A549 (cell line): ENCODE measurements around the gene ZNF740. TPM values are rescaled to one million over a fixed set of nuclear protein-coding genes. Genes with fewer than 3 reads are reported as not detected.

Experiments used
- ATAC-seq, 2 experiments: fragments of 200-7000 bp in 1 of 2; fragments of >200 bp in 1 of 2; cut with Nextera tagmentation in 1 of 2; cut with Tn5 transposase in 1 of 2; 3 replicates each; pipeline versions ENCODE4 v1.8.0 to v1.9.1; 2018 to 2020; ENCODE audit warnings: mild to moderate bottlenecking in 1 of 2, moderate library complexity in 1 of 2
- CTCF ChIA-PET: fragments of 300-600 bp; sonication (Branson Sonifier 250); formaldehyde crosslinking; extraction: SDS; loops from one replicate; lab custom pipeline; 2021; ENCODE audit warnings: antibody characterized with exemption, inconsistent platforms; lab: Yijun Ruan, JAX
- POLR2A ChIA-PET: fragments of 350-600 bp; formaldehyde crosslinking; extraction: SDS; loops from one replicate; lab custom pipeline; 2021; ENCODE audit warnings: antibody characterized with exemption, inconsistent platforms; lab: Yijun Ruan, JAX
- DNase-seq, 2 experiments: peaks; one replicate each; pipeline versions ENCODE4 v3.0.0 to v3.0.0-alpha.2; 2011 to 2016; ENCODE audit warnings: low read depth in 1 of 2, low spot score in 1 of 2
- FAIRE-seq: peaks from 2 replicates; lab custom pipeline; 2011; peaks lifted over from hg19 to GRCh38; lab: Jason Lieb, UNC
- H3K27ac ChIP-seq, 2 experiments: fragments of >200 bp; sonication (Bioruptor Twin); formaldehyde crosslinking; 3 replicates each; pipeline ENCODE4 v1.5.1; 2016 to 2017
- H3K4me1 ChIP-seq: fragments of >200 bp; sonication (Bioruptor Twin); formaldehyde crosslinking; 3 replicates; pipeline ENCODE4 v1.6.1; 2016
- H3K4me2 ChIP-seq: fragments of >200 bp; sonication (Bioruptor Twin); formaldehyde crosslinking; 3 replicates; pipeline ENCODE4 v1.6.1; 2016
- H3K4me3 ChIP-seq: fragments of >200 bp; sonication (Bioruptor Twin); formaldehyde crosslinking; 3 replicates; pipeline ENCODE4 v1.5.1; 2016
- H3K9me3 ChIP-seq: fragments of >200 bp; sonication (Bioruptor Twin); formaldehyde crosslinking; 3 replicates; pipeline ENCODE4 v1.6.1; 2016
- ATOH8 ChIP-seq: fragments of 250-450 bp; sonication (Bioruptor Pico); IDR thresholded peaks from 2 replicates; pipeline ENCODE4 v1.5.0; 2020; ENCODE audit warnings: low read depth, mild to moderate bottlenecking, moderate library complexity
- BHLHE40 ChIP-seq: IDR thresholded peaks from 2 replicates; pipeline ENCODE4 v1.6.1; 2012; ENCODE audit warnings: low read depth, low read length, inconsistent platforms
- CHD2 ChIP-seq: fragments of 150-350 bp; IDR thresholded peaks from 2 replicates; pipeline ENCODE4 v1.6.1; 2014; ENCODE audit warnings: low read length; ENCODE audit not compliant: partially characterized antibody
- CTCF ChIP-seq: fragments of >200 bp; sonication (Bioruptor Twin); formaldehyde crosslinking; IDR thresholded peaks from 3 replicates; pipeline ENCODE4 v1.5.1; 2016
- EHMT2 ChIP-seq: fragments of 200-600 bp; sonication (generic); IDR thresholded peaks from 2 replicates; pipeline ENCODE4 v1.6.1; 2016; ENCODE audit warnings: antibody characterized with exemption, low read depth, mild to moderate bottlenecking, moderate library complexity
- ELK1 ChIP-seq: fragments of 150-350 bp; IDR thresholded peaks from 2 replicates; pipeline ENCODE4 v1.6.1; 2014; ENCODE audit warnings: low read depth, mild to moderate bottlenecking, low read length
- FOSL2 ChIP-seq, 2 experiments: fragments of 450-650 bp in 1 of 2; fragments of >200 bp in 1 of 2; sonication (Bioruptor Twin) in 1 of 2; formaldehyde crosslinking; IDR thresholded peaks; 2 replicates each; pipeline versions ENCODE4 v1.5.0 to v1.6.1; 2016 to 2020; ENCODE audit warnings: mild to moderate bottlenecking in 1 of 2, moderate library complexity in 1 of 2
- HOXB5 ChIP-seq: fragments of 250-450 bp; sonication (Bioruptor Pico); IDR thresholded peaks from 2 replicates; pipeline ENCODE4 v1.5.0; 2020; ENCODE audit warnings: mild to moderate bottlenecking, moderate library complexity
- JUN ChIP-seq, 2 experiments: fragments of >200 bp; sonication (Bioruptor Twin); formaldehyde crosslinking; IDR thresholded peaks; 2 replicates in 1 of 2; 3 replicates in 1 of 2; pipeline ENCODE4 v1.6.1; 2016 to 2017
- KDM1A ChIP-seq: fragments of 200-600 bp; sonication (generic); IDR thresholded peaks from 2 replicates; pipeline ENCODE4 v1.6.1; 2016; ENCODE audit warnings: low read depth, mild to moderate bottlenecking
- KDM5A ChIP-seq: fragments of 200-600 bp; sonication (generic); IDR thresholded peaks from 2 replicates; pipeline ENCODE4 v1.6.1; 2016; ENCODE audit warnings: antibody characterized with exemption, mild to moderate bottlenecking
- MAFK ChIP-seq: fragments of 450-650 bp; IDR thresholded peaks from 2 replicates; pipeline ENCODE4 v1.6.1; 2014; ENCODE audit not compliant: partially characterized antibody
- MAX ChIP-seq: IDR thresholded peaks from 2 replicates; pipeline ENCODE4 v1.6.1; 2012
- SMC3 ChIP-seq: fragments of >200 bp; sonication (Bioruptor Twin); formaldehyde crosslinking; IDR thresholded peaks from 3 replicates; pipeline ENCODE4 v1.6.1; 2018; ENCODE audit warnings: inconsistent platforms
- ZNF302 ChIP-seq: fragments of 250-450 bp; sonication (Bioruptor Pico); IDR thresholded peaks from 2 replicates; pipeline ENCODE4 v1.9.0; 2021; ENCODE audit warnings: inconsistent platforms, mild to moderate bottlenecking, moderate library complexity
- ZSCAN20 ChIP-seq: fragments of 250-450 bp; sonication (Bioruptor Pico); IDR thresholded peaks from 2 replicates; pipeline ENCODE4 v1.8.0; 2022; ENCODE audit warnings: mild to moderate bottlenecking, moderate library complexity
- WGBS: methylation state at CpG from one replicate; pipeline ENCODE4 v1.1.6; 2017; ENCODE audit errors: missing lambda C conversion rate; 5-methylcytosine and 5-hydroxymethylcytosine counted together
- polyA plus RNA-seq, 4 experiments: library from polyadenylated mRNA; depleted of rRNA in 3 of 4; stranded (reverse); fragments of >200 nt; fragmentation: RNase III in 1 of 4; extraction: RNeasy Plus Mini Kit Qiagen cat#74134 plus additional on column Dnase treatment in 1 of 4; gene quantifications; 2 replicates in 3 of 4; 3 replicates in 1 of 4; pipeline ENCODE4 v1.2.3, GENCODE V29; 2011 to 2017
- TF ChIP-seq, protein P1 (sequence below): fragments of 450-650 bp; IDR thresholded peaks from 2 replicates; pipeline ENCODE4 v1.6.1; 2014; ENCODE audit warnings: antibody characterized with exemption
- TF ChIP-seq, protein P2 (sequence below): fragments of 200-600 bp; sonication (generic); IDR thresholded peaks from 2 replicates; pipeline ENCODE4 v1.6.1; 2016; ENCODE audit warnings: antibody characterized with exemption, mild to moderate bottlenecking, moderate library complexity
- TF ChIP-seq, protein P3 (sequence below): IDR thresholded peaks from 2 replicates; pipeline ENCODE4 v1.6.1; 2012

The ZNF740 gene
- polyA plus RNA-seq, 2 of the 4 experiments (the other 2 are of a cell fraction), result 15.1 to 28.8 TPM

DNA sequence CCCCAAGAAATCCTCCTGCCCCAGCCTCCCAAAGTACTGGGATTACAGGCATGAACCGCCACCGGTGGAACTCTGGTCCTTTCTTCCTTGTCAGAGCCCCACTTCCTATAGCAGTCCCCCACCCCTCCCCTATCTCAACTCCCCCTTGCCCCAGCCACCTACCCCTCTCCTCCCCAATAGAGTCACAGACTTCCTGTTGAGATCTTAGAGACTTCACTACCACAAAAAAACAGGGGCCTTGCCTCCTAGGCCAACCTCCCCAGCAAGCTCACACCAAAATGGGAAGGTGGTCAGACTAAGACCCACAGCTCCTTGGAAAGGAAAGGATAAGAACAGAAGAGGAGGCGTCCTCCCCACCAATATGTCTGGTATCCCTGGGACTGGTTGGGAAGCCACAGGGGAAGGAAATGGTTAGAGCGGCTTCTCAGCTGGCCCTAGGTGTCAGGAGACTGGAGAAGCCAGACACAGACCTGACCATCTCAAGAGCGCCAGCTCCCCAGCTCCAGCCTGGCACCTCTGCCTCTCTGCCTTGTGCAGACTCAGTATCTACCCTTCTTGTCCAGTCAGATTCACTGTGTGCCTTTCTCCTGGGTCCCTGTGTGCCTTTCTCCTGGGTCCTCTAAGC is 18.1 kb downstream of the ZNF740 start:
- H3K9me3 ChIP-seq, result no peaks in the 10 kb centered on the region
- peaks cover 26% of the 10 kb centered on the region for H3K4me1 ChIP-seq
- WGBS, result 91% methylated on average over 5 of the region's 5 CpGs
- no peak for TF ChIP-seq MAX
- H3K27ac ChIP-seq, result no peak overlapping the region; a peak in 2 of 6 replicates
- H3K4me3 ChIP-seq, result no peak overlapping the region
- POLR2A ChIA-PET, result interaction anchor here (2.1 to 2.8 kb wide), 3 partner anchors 18 to 120 kb away, joined by 8 to 13 read pairs (median 12); partner anchors contain the start of genes CSAD, PFDN5, SPRYD3 and ZNF740
- DNase-seq (no peak), ATAC-seq (no peak), FAIRE-seq (no peak)
- peak overlapping the region; percentile 84; the same call in 1 of the 3 replicates for H3K4me2 ChIP-seq
- CTCF ChIA-PET, result interaction anchor here (0.6 to 36.2 kb wide), 25 partner anchors 13 to 222 kb away, joined by 3 to 1046 read pairs (median 6); partner anchors contain the start of genes AAAS, CSAD, ESPL1 and IGFBP6

- no peak overlapping the region for H3K4me2 ChIP-seq
- ChIA-PET CTCF (interaction anchor here (1.7 to 36.2 kb wide), 8 partner anchors 12 to 135 kb away, joined by 3 to 1046 read pairs (median 152); partner anchors contain the start of genes AAAS, CSAD, ITGB7 and MYG1), POLR2A (interaction anchor here (2.8 kb wide), 1 partner anchor 121 kb away, joined by 12 read pairs; the partner anchor contains the start of gene SPRYD3)
- no peak for FAIRE-seq
- WGBS, result 82% methylated on average over 3 of the region's 3 CpGs
- no peak for ATAC-seq
- H3K9me3 ChIP-seq, result no peaks in the 10 kb centered on the region
- H3K4me1 ChIP-seq, result peaks cover 22% of the 10 kb centered on the region
- no peak for DNase-seq
- no peak overlapping the region for H3K27ac ChIP-seq
- no peak overlapping the region for H3K4me3 ChIP-seq
- no peak for TF ChIP-seq KDM5A
- no peak for TF ChIP-seq ELK1
- TF ChIP-seq, protein P1, sequence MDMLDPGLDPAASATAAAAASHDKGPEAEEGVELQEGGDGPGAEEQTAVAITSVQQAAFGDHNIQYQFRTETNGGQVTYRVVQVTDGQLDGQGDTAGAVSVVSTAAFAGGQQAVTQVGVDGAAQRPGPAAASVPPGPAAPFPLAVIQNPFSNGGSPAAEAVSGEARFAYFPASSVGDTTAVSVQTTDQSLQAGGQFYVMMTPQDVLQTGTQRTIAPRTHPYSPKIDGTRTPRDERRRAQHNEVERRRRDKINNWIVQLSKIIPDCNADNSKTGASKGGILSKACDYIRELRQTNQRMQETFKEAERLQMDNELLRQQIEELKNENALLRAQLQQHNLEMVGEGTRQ, result no peak
- TF ChIP-seq BHLHE40, result no peak
- no peak for TF ChIP-seq MAFK
- TF ChIP-seq, protein P2, sequence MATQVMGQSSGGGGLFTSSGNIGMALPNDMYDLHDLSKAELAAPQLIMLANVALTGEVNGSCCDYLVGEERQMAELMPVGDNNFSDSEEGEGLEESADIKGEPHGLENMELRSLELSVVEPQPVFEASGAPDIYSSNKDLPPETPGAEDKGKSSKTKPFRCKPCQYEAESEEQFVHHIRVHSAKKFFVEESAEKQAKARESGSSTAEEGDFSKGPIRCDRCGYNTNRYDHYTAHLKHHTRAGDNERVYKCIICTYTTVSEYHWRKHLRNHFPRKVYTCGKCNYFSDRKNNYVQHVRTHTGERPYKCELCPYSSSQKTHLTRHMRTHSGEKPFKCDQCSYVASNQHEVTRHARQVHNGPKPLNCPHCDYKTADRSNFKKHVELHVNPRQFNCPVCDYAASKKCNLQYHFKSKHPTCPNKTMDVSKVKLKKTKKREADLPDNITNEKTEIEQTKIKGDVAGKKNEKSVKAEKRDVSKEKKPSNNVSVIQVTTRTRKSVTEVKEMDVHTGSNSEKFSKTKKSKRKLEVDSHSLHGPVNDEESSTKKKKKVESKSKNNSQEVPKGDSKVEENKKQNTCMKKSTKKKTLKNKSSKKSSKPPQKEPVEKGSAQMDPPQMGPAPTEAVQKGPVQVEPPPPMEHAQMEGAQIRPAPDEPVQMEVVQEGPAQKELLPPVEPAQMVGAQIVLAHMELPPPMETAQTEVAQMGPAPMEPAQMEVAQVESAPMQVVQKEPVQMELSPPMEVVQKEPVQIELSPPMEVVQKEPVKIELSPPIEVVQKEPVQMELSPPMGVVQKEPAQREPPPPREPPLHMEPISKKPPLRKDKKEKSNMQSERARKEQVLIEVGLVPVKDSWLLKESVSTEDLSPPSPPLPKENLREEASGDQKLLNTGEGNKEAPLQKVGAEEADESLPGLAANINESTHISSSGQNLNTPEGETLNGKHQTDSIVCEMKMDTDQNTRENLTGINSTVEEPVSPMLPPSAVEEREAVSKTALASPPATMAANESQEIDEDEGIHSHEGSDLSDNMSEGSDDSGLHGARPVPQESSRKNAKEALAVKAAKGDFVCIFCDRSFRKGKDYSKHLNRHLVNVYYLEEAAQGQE, result no peak
- no peak for TF ChIP-seq JUN (IDR thresholded peaks at IDR 0.05)
- no peak for TF ChIP-seq CHD2
- TF ChIP-seq CTCF, result no peak
- no peak for TF ChIP-seq ATOH8 (CRISPR knock-in tag)
- TF ChIP-seq ZNF302, result no peak
- TF ChIP-seq SMC3, result no peak
- TF ChIP-seq ZSCAN20 (CRISPR knock-in tag), result no peak
- no peak for TF ChIP-seq EHMT2
- no peak for TF ChIP-seq HOXB5 (CRISPR knock-in tag)
- TF ChIP-seq KDM1A, result no peak
- TF ChIP-seq FOSL2 (IDR thresholded peaks at IDR 0.05), result no peak
- no peak for TF ChIP-seq FOSL2 (CRISPR knock-in tag; IDR thresholded peaks at IDR 0.05)
- TF ChIP-seq, protein P3, sequence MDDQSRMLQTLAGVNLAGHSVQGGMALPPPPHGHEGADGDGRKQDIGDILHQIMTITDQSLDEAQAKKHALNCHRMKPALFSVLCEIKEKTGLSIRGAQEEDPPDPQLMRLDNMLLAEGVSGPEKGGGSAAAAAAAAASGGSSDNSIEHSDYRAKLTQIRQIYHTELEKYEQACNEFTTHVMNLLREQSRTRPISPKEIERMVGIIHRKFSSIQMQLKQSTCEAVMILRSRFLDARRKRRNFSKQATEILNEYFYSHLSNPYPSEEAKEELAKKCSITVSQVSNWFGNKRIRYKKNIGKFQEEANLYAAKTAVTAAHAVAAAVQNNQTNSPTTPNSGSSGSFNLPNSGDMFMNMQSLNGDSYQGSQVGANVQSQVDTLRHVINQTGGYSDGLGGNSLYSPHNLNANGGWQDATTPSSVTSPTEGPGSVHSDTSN, result no peak
Measured at GRCh38 chr12:53199700-53200099, 19.2 kb downstream of the ZNF740 start.
